ENCODE results near the gene PBOV1. TPM values are rescaled to one million over a fixed set of nuclear protein-coding genes. Genes with fewer than 3 reads are reported as not detected.
"Not testable (repeated sequence)": the region's sequence is repeated elsewhere in the genome, so short reads cannot be mapped to it uniquely, and the experiment has no call there.

Gene PBOV1
- polyA plus RNA-seq, 1 donor: not detected

GRCh38 chr6:138237463-138237862 is 19.2 kb upstream of the PBOV1 start:
- DNase-seq: no peak

- no peak for DNase-seq
These were observed 17.4 kb upstream of the PBOV1 start for GRCh38 chr6:138235693-138236092.

GRCh38 chr6:138235205-138235604 is 16.9 kb upstream of the PBOV1 start:
- DNase-seq: no peak

GRCh38 chr6:138234363-138234762 is 16.1 kb upstream of the PBOV1 start:
- no peak for DNase-seq

GRCh38 chr6:138231381-138231886 is 13.1 kb upstream of the PBOV1 start:
- DNase-seq: no peak

- DNase-seq: no peak
These were observed 12.6 kb upstream of the PBOV1 start for GRCh38 chr6:138230759-138231380.

- no peak for DNase-seq
These were observed 11.9 kb upstream of the PBOV1 start for GRCh38 chr6:138230221-138230620.

GRCh38 chr6:138229663-138230179 is 11.4 kb upstream of the PBOV1 start:
- no peak for DNase-seq

GRCh38 chr6:138229072-138229471 is 10.8 kb upstream of the PBOV1 start:
- DNase-seq: no peak

- no peak for DNase-seq
These were observed 9.1 kb upstream of the PBOV1 start for GRCh38 chr6:138227316-138227781.

- DNase-seq: no peak
These were observed 8.5 kb upstream of the PBOV1 start for GRCh38 chr6:138226700-138227315.

GRCh38 chr6:138225953-138226352 is 7.7 kb upstream of the PBOV1 start:
- no peak for DNase-seq

GRCh38 chr6:138222901-138223546 is 4.7 kb upstream of the PBOV1 start:
- no peak for DNase-seq

GRCh38 chr6:138219901-138220300 is 1.6 kb upstream of the PBOV1 start:
- no peak for DNase-seq

- no peak for DNase-seq
These were observed 1.1 kb upstream of the PBOV1 start for GRCh38 chr6:138219398-138219797.

- DNase-seq: no peak
These were observed 3.1 kb downstream of the PBOV1 start for GRCh38 chr6:138215093-138215782.

GRCh38 chr6:138212530-138212929 is 5.8 kb downstream of the PBOV1 start:
- not testable (repeated sequence) for DNase-seq

GRCh38 chr6:138211601-138212000 is 6.7 kb downstream of the PBOV1 start:
- DNase-seq: no peak

- DNase-seq: no peak
These were observed 7.2 kb downstream of the PBOV1 start for GRCh38 chr6:138211048-138211581.

- DNase-seq: no peak
These were observed 11.4 kb downstream of the PBOV1 start for GRCh38 chr6:138206862-138207261.

- no peak for DNase-seq
These were observed 12.7 kb downstream of the PBOV1 start for GRCh38 chr6:138205437-138206094.

- no peak for DNase-seq
These were observed 13.4 kb downstream of the PBOV1 start for GRCh38 chr6:138204792-138205384.

All from hindlimb muscle (tissue), 1 donor.